K562 (cell line): ENCODE data around the gene CCDC158. TPM values are rescaled to one million over a fixed set of nuclear protein-coding genes. Genes with fewer than 3 reads are reported as not detected.
A peak's percentile ranks its signal among the peaks of the same experiment; 100 is the strongest.

Experiments used
- ATAC-seq: fragments of 200-7000 bp; cut with Tn5 transposase; 3 replicates; pipeline ENCODE4 v1.9.1; 2020; ENCODE audit warnings: moderate library complexity
- BruUV-seq: library from RNA; stranded (reverse); fragments of 400-500 nt; replicated peaks from 2 replicates; lab custom pipeline; 2021; lab: Mats Ljungman, UMichigan
- CTCF ChIA-PET: fragments of 300-600 bp; formaldehyde crosslinking; extraction: SDS; loops from one replicate; lab custom pipeline; 2021; ENCODE audit warnings: low intra/inter-chr PET ratio; lab: Yijun Ruan, JAX
- POLR2A ChIA-PET: fragments of 300-600, 350-650 bp; sonication (Branson Sonifier 250); formaldehyde crosslinking; extraction: SDS; loops from one replicate; lab custom pipeline; 2021; ENCODE audit warnings: antibody characterized with exemption, inconsistent platforms; lab: Yijun Ruan, JAX
- DNase-seq, 4 experiments: peaks; one replicate each; pipeline versions ENCODE4 v3.0.0 to v3.0.0-alpha.2; 2011 to 2018; ENCODE audit warnings: low spot score in 3 of 4, mixed read lengths in 3 of 4; ENCODE audit errors: extremely low read depth in 1 of 4
- FAIRE-seq: peaks from 2 replicates; lab custom pipeline; 2011; peaks lifted over from hg19 to GRCh38; lab: Jason Lieb, UNC
- H2AFZ ChIP-seq: 2 replicates; pipeline ENCODE4 v1.6.0; 2011; ENCODE audit warnings: low read depth, low read length, control low read depth, inconsistent platforms
- H3K27ac ChIP-seq: fragments of 200-600 bp; 3 replicates; pipeline ENCODE4 v1.8.0; 2011; ENCODE audit warnings: low read depth, mild to moderate bottlenecking, control low read depth, inconsistent platforms, low read length, moderate library complexity, mixed read lengths; ENCODE audit errors: extremely low read depth
- H3K27me3 ChIP-seq, 2 experiments: fragments of 300-600 bp in 1 of 2; 2 replicates in 1 of 2; 3 replicates in 1 of 2; pipeline versions ENCODE4 v1.6.0 to v1.8.0; 2011; ENCODE audit warnings: inconsistent platforms in 2 of 2, low read length in 2 of 2, mild to moderate bottlenecking in 1 of 2, mixed read lengths in 1 of 2, moderate library complexity in 1 of 2; ENCODE audit not compliant: control insufficient read depth in 2 of 2, insufficient read depth in 2 of 2
- H3K36me3 ChIP-seq: fragments of 300-600 bp; 3 replicates; pipeline ENCODE4 v1.8.0; 2011; ENCODE audit warnings: mild to moderate bottlenecking, low read length, inconsistent platforms; ENCODE audit not compliant: control insufficient read depth, insufficient read depth
- H3K4me1 ChIP-seq, 2 experiments: fragments of 200-600 bp in 1 of 2; replicated peaks in 1 of 2; 2 replicates in 1 of 2; 3 replicates in 1 of 2; pipeline versions ENCODE4 v1.5.1 to v1.8.0; 2011; ENCODE audit warnings: inconsistent platforms in 2 of 2, low read length in 2 of 2, mild to moderate bottlenecking in 1 of 2, mixed read lengths in 1 of 2, moderate library complexity in 1 of 2; ENCODE audit not compliant: control insufficient read depth in 2 of 2, insufficient read depth in 2 of 2
- H3K4me2 ChIP-seq: 2 replicates; pipeline ENCODE4 v1.6.1; 2011; ENCODE audit warnings: low read length, control low read depth, inconsistent platforms, mixed read lengths; ENCODE audit not compliant: insufficient read depth
- H3K4me3 ChIP-seq: fragments of 200-600 bp; sonication (generic), shearing (Covaris generic); 2 replicates; pipeline ENCODE4 v1.5.1; 2016; ENCODE audit warnings: control low read depth, inconsistent platforms
- H3K79me2 ChIP-seq: fragments of 200-600 bp; 3 replicates; pipeline ENCODE4 v1.8.0; 2011; ENCODE audit warnings: low read length, inconsistent platforms; ENCODE audit not compliant: control insufficient read depth, insufficient read depth
- H3K9ac ChIP-seq, 2 experiments: 2 replicates each; pipeline versions ENCODE4 v1.6.0 to v1.6.1; 2011; ENCODE audit warnings: low read depth in 2 of 2, low read length in 2 of 2, control low read depth in 1 of 2, inconsistent platforms in 1 of 2, mild to moderate bottlenecking in 1 of 2, mixed read lengths in 1 of 2; ENCODE audit not compliant: insufficient read depth in 1 of 2
- H3K9me1 ChIP-seq: one replicate; pipeline ENCODE4 v1.6.0; 2011; ENCODE audit warnings: inconsistent platforms, mild to moderate bottlenecking, low read length, moderate library complexity; ENCODE audit not compliant: control insufficient read depth, insufficient read depth
- H3K9me3 ChIP-seq: replicated peaks from 2 replicates; pipeline ENCODE4 v1.5.1; 2011; ENCODE audit warnings: low read depth, low read length, inconsistent platforms; ENCODE audit not compliant: control insufficient read depth, insufficient read depth
- H4K20me1 ChIP-seq: replicated peaks from 2 replicates; pipeline ENCODE4 v1.6.1; 2011; ENCODE audit warnings: low read length, inconsistent platforms, mixed read lengths; ENCODE audit not compliant: control insufficient read depth, insufficient read depth
- GATA2 ChIP-seq: sonication (generic); formaldehyde crosslinking; IDR thresholded peaks from 2 replicates; pipeline ENCODE4 v1.4.0; 2020; ENCODE audit warnings: mild to moderate bottlenecking, missing genetic modification reagents
- GATAD2B ChIP-seq: fragments of 450-650 bp; IDR thresholded peaks from 2 replicates; pipeline ENCODE4 v1.6.1; 2017; ENCODE audit warnings: mild to moderate bottlenecking, borderline replicate concordance
- KDM5B ChIP-seq: fragments of 200-600 bp; sonication (generic); IDR thresholded peaks from 2 replicates; pipeline ENCODE4 v1.6.1; 2012; ENCODE audit warnings: low read depth, mild to moderate bottlenecking, moderate library complexity, low read length, control low read depth, inconsistent platforms; ENCODE audit not compliant: insufficient replicate concordance
- NR2C2 ChIP-seq, 2 experiments: fragments of 200-800 bp in 1 of 2; sonication (Bioruptor generic) in 1 of 2; sonication (generic) in 1 of 2; formaldehyde crosslinking in 1 of 2; IDR thresholded peaks; 2 replicates each; pipeline versions ENCODE4 v1.6.1 to v1.8.0; 2016 to 2022; ENCODE audit warnings: mild to moderate bottlenecking in 1 of 2, missing compliant biosample characterization in 1 of 2, missing genetic modification characterization in 1 of 2, missing genetic modification reagents in 1 of 2
- SMARCA5 ChIP-seq: fragments of 450-650 bp; IDR thresholded peaks from 2 replicates; pipeline ENCODE4 v1.6.1; 2016
- XRCC5 ChIP-seq: fragments of 200-400 bp; formaldehyde crosslinking; IDR thresholded peaks from 2 replicates; pipeline ENCODE4 v1.6.1; 2017; ENCODE audit warnings: low read depth, mild to moderate bottlenecking, low read length
- ZNF232 ChIP-seq: sonication (generic); formaldehyde crosslinking; IDR thresholded peaks from 2 replicates; pipeline ENCODE4 v1.8.0; 2022; ENCODE audit warnings: mild to moderate bottlenecking, missing genetic modification reagents
- ZNF780A ChIP-seq: fragments of 250-450 bp; sonication (Bioruptor Pico); IDR thresholded peaks from 2 replicates; pipeline ENCODE4 v1.5.0; 2021; ENCODE audit warnings: mild to moderate bottlenecking
- WGBS: fragments of 100-300 bp; shearing (Covaris generic); methylation state at CpG from one replicate; pipeline ENCODE4 v1.1.6; 2016; ENCODE audit warnings: low coverage, mixed read lengths; ENCODE audit not compliant: insufficient coverage; ENCODE audit errors: missing lambda C conversion rate; 5-methylcytosine and 5-hydroxymethylcytosine counted together
- in situ Hi-C: fragments of 300-500 bp; cut with MboI; formaldehyde crosslinking; loops from 4 replicates; pipeline ENCODE4 v1.15.0; 2018; ENCODE audit warnings: inconsistent platforms, mixed read lengths
- intact Hi-C: fragments of 100-400 bp; cut with micrococcal nuclease; formaldehyde crosslinking; loops from 2 replicates; pipeline ENCODE4 v1.14.2; 2022
- polyA plus RNA-seq, 8 experiments: library from polyadenylated mRNA; depleted of rRNA in 4 of 8; stranded (reverse) in 5 of 8; unstranded in 3 of 8; fragments of >200 nt; fragmentation: Nextera tagmentation in 2 of 8; fragmentation: Illumina TruSeq in 1 of 8; extraction: Ambion mirVana in 2 of 8; extraction: Trizol in 1 of 8; gene quantifications; 2 replicates each; pipeline versions ENCODE4 v1.2.1 to v1.2.3, GENCODE V29; 2011 to 2014; ENCODE audit warnings: inconsistent platforms in 1 of 8, missing spikeins in 1 of 8
- total RNA-seq, 7 experiments: library from RNA; depleted of rRNA in 6 of 7; stranded (reverse); fragments of >200 nt in 6 of 7; fragmentation: Illumina TruSeq in 2 of 7; extraction: Trizol in 2 of 7; gene quantifications; 2 replicates each; pipeline versions ENCODE4 v1.2.1 to v1.2.3, GENCODE V29; 2011 to 2021; ENCODE audit warnings: low replicate concordance in 1 of 7
- TF ChIP-seq, protein P1 (sequence below): sonication (generic); formaldehyde crosslinking; IDR thresholded peaks from 2 replicates; pipeline ENCODE4 v1.8.0; 2022; ENCODE audit warnings: missing genetic modification reagents, mild to moderate bottlenecking, moderate library complexity, borderline replicate concordance
- TF ChIP-seq, protein P2 (sequence below): IDR thresholded peaks from 3 replicates; pipeline ENCODE4 v1.6.1; 2011; ENCODE audit warnings: borderline replicate concordance, mild to moderate bottlenecking; ENCODE audit not compliant: insufficient read length, insufficient read depth

CCDC158 gene
- total and polyA plus RNA-seq, 9 of the 15 experiments (the other 6 are each of a cell fraction or from before 2014, with no cell fraction given): not detected

DNA sequence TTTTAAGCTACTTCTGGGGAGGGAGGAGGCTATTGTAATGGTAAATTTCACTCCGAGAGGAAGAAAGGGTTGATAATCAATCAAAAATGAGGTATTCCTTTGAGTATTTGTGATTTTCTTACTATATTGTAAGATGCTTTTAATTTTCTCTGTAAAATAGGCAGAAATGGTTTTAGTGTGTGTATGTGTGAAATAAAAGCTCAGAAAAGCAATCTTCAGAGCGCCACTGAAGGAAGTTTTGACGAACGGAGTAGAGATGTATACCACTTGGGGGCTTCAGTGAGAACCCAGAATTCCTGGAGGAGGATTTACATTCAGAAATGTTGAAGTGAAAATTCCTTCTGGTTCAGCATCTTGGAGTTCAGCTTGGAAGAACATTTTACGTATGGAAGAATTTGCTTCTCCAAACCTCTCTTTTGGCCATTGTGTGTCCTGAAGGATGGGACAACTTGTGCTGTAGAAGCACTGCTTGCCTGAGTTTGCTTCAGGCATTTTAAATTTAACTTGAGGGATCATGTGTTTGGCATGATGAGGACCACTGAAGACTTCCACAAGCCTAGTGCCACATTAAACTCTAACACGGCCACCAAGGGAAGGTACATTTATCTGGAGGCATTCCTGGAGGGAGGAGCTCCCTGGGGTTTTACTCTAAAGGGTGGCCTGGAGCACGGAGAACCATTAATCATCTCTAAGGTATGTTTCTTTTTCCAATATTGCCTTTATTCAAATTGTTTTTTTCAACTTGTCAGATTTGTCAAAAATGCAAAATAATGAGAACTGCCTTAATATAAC, 14.8 kb upstream of the CCDC158 start (continued):
- TF ChIP-seq, protein P1, sequence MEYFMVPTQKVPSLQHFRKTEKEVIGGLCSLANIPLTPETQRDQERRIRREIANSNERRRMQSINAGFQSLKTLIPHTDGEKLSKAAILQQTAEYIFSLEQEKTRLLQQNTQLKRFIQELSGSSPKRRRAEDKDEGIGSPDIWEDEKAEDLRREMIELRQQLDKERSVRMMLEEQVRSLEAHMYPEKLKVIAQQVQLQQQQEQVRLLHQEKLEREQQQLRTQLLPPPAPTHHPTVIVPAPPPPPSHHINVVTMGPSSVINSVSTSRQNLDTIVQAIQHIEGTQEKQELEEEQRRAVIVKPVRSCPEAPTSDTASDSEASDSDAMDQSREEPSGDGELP (CRISPR knock-in tag): no peak
- TF ChIP-seq XRCC5 (no peak), GATA2 (CRISPR knock-in tag) (no peak)
- TF ChIP-seq, all 486 proteins: peak for 0

DNA sequence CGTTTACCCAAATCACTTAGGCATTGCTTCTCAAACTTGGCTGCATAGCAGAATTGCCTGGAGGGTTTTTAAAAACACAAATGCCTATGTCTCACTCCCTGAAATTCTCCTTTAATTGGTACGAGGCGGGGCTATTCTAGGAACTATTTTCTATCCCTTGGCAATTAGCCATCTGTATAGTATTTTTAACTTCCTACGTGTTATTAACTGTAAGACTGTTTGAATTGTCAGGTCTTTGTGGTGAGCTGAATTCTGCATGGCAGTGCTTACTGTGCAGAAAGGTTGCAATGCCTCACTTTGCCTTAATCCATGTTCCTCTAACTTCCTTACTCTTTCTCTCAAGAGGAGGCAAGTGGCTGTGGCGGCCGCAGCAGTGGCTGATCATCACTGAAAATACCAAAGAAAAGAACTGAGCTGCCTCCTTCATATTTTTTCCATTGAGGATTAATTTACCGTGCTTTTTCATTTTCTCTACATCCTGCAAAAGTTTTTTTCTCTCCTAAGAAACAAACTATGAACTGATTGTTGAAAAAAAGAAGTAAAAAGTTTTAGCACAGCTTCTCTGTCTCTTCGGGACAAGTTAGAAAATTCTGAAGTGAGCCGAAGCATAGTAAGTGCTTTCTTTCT, 14.1 kb upstream of the CCDC158 start, which contains the start of gene SHROOM3:
SHROOM3 (plus strand) TSS at position 329 of the 627 bp plus-strand sequence. CDS start 824 bp downstream, outside the sequence.
- DNase-seq (no peak), FAIRE-seq (peak; percentile 59), ATAC-seq (no peak)
- no peaks in the 10 kb centered on the region for H3K9me3 ChIP-seq
- ChIA-PET CTCF (no interaction called here), POLR2A (interaction anchor here (0.9 kb wide), 1 partner anchor 68 kb away, joined by 3 read pairs; no protein-coding TSS in a partner anchor)
- no peak within 1 kb of the TSS for H2AFZ ChIP-seq
- TF ChIP-seq KDM5B: no peak
- TF ChIP-seq ZNF232 (CRISPR knock-in tag): no peak
- TF ChIP-seq NR2C2 (CRISPR knock-in tag; IDR thresholded peaks at IDR 0.05): no peak
- no peak for TF ChIP-seq NR2C2 (tag; IDR thresholded peaks at IDR 0.05)
- TF ChIP-seq SMARCA5: no peak
- TF ChIP-seq GATAD2B: no peak
- no peak for TF ChIP-seq ZNF780A (CRISPR knock-in tag)
- TF ChIP-seq, protein P2, sequence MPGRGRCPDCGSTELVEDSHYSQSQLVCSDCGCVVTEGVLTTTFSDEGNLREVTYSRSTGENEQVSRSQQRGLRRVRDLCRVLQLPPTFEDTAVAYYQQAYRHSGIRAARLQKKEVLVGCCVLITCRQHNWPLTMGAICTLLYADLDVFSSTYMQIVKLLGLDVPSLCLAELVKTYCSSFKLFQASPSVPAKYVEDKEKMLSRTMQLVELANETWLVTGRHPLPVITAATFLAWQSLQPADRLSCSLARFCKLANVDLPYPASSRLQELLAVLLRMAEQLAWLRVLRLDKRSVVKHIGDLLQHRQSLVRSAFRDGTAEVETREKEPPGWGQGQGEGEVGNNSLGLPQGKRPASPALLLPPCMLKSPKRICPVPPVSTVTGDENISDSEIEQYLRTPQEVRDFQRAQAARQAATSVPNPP: no peak
- no peaks in the 10 kb centered on the region; the same call in 1 of the 2 replicates for H4K20me1 ChIP-seq
- in situ Hi-C loops: loop anchor here (5.0 to 10.0 kb wide), 2 partner anchors 72 to 320 kb away; no protein-coding TSS in a partner anchor
- no peak within 1 kb of the TSS for H3K27ac ChIP-seq
- H3K4me1 ChIP-seq: no peaks in the 10 kb centered on the region
- WGBS: 2% methylated on average over 9 of the region's 9 CpGs
- H3K9ac ChIP-seq: no peak within 1 kb of the TSS
- no peak within 1 kb of the TSS for H3K4me3 ChIP-seq
- H3K9me1 ChIP-seq: no peaks in the 10 kb centered on the region
- H3K36me3 ChIP-seq: no peaks in the 10 kb centered on the region
- no peak within 1 kb of the TSS for H3K4me2 ChIP-seq
- peaks cover 11 to 12% of the 10 kb centered on the region in 2 experiments; a peak in 3 of 5 replicates for H3K27me3 ChIP-seq
- H3K79me2 ChIP-seq: no peaks in the 10 kb centered on the region
- intact Hi-C loops: loop anchor here (10.0 kb wide), 1 partner anchor 770 kb away; no protein-coding TSS in a partner anchor
- no TSS peak for BruUV-seq
